ENCODE measurements around the gene PILRA.

- no peak for TF ChIP-seq CTCF (IDR thresholded peaks at IDR 0.05; ENCODE audit: insufficient read depth, low read length)
- no peak for TF ChIP-seq POLR2AphosphoS5 (IDR thresholded peaks at IDR 0.05; ENCODE audit: low read depth)
- TF ChIP-seq GABPA (IDR thresholded peaks at IDR 0.05; ENCODE audit: low read depth), result no peak
- TF ChIP-seq REST (IDR thresholded peaks at IDR 0.05; ENCODE audit: insufficient replicate concordance, low read depth), result no peak
Observed at GRCh38 chr7:100378114-100378755, 4.9 kb downstream of the PILRA start.
